SK-N-MC (cell line): ENCODE data around the gene THBS2.

Experiments
- DNase-seq: peaks from one replicate; pipeline ENCODE4 v3.0.0-alpha.2; 2011; ENCODE audit warnings: low read depth, low spot score
- H3K27ac ChIP-seq: fragments of 200-600 bp; sonication (generic); 2 replicates; pipeline ENCODE4 v1.5.1; 2016; ENCODE audit warnings: mixed run types
- H3K36me3 ChIP-seq: fragments of 200-600 bp; sonication (generic); 2 replicates; pipeline ENCODE4 v1.6.1; 2017; ENCODE audit warnings: antibody characterized with exemption, low read length, mixed read lengths; ENCODE audit not compliant: insufficient read depth
- H3K4me3 ChIP-seq: fragments of 200-600 bp; sonication (generic); 2 replicates; pipeline ENCODE4 v1.5.1; 2016
- H3K9ac ChIP-seq: fragments of 200-600 bp; sonication (generic); 2 replicates; pipeline ENCODE4 v1.8.0; 2017; ENCODE audit warnings: mixed run types, mixed read lengths; ENCODE audit not compliant: insufficient read length
- H3K9me3 ChIP-seq: fragments of 200-600 bp; sonication (generic); 2 replicates; pipeline ENCODE4 v1.6.1; 2017; ENCODE audit warnings: low read depth, mild to moderate bottlenecking, antibody characterized with exemption, low read length, moderate library complexity, mixed read lengths
- EZH2 ChIP-seq: fragments of 200-600 bp; sonication (generic); IDR thresholded peaks from one replicate; pipeline ENCODE4 v1.6.1; 2017; ENCODE audit warnings: antibody characterized with exemption
- FOXP2 ChIP-seq: optimal IDR thresholded peaks from 2 replicates; pipeline ENCODE3; 2011; ENCODE audit warnings: mild to moderate bottlenecking, moderate library complexity; ENCODE audit not compliant: insufficient read depth; ENCODE audit errors: extremely low read length, control extremely low read depth
- POLR2AphosphoS5 ChIP-seq: IDR thresholded peaks from 2 replicates; pipeline ENCODE4 v1.6.1; 2012; ENCODE audit warnings: mild to moderate bottlenecking, low read depth, low read length, borderline replicate concordance

The THBS2 gene

GRCh38 chr6:169240591-169241390, 12.9 kb downstream of the THBS2 start:
- DNase-seq = no peak
- Histone ChIP-seq H3K4me3 (no peak overlapping the region), H3K36me3 (no peaks in the 10 kb centered on the region), H3K9ac (no peak overlapping the region), H3K27ac (no peak overlapping the region), H3K9me3 (no peaks in the 10 kb centered on the region)
- no peak for TF ChIP-seq FOXP2
- TF ChIP-seq POLR2AphosphoS5 = no peak
- no peak for TF ChIP-seq EZH2

GRCh38 chr6:169240125-169240524, 13.5 kb downstream of the THBS2 start:
- no peaks in the 10 kb centered on the region for H3K36me3 ChIP-seq
- no peak overlapping the region for H3K4me3 ChIP-seq
- no peak overlapping the region for H3K9ac ChIP-seq
- DNase-seq = no peak
- no peak overlapping the region for H3K27ac ChIP-seq
- TF ChIP-seq FOXP2 (no peak), POLR2AphosphoS5 (no peak), EZH2 (no peak)
- no peaks in the 10 kb centered on the region for H3K9me3 ChIP-seq

GRCh38 chr6:169239181-169239580, 14.5 kb downstream of the THBS2 start:
- H3K27ac ChIP-seq = no peak overlapping the region
- H3K9me3 ChIP-seq = no peaks in the 10 kb centered on the region
- H3K9ac ChIP-seq = no peak overlapping the region
- TF ChIP-seq POLR2AphosphoS5 (no peak), FOXP2 (no peak), EZH2 (no peak)
- no peak for DNase-seq
- no peak overlapping the region for H3K4me3 ChIP-seq
- H3K36me3 ChIP-seq = no peaks in the 10 kb centered on the region

- no peak overlapping the region for H3K4me3 ChIP-seq
- H3K27ac ChIP-seq = no peak overlapping the region
- TF ChIP-seq EZH2 = no peak
- TF ChIP-seq FOXP2 = no peak
- no peak for TF ChIP-seq POLR2AphosphoS5
- no peak for DNase-seq
- no peaks in the 10 kb centered on the region for H3K9me3 ChIP-seq
- no peak overlapping the region for H3K9ac ChIP-seq
- no peaks in the 10 kb centered on the region for H3K36me3 ChIP-seq
Observed at GRCh38 chr6:169238766-169239165, 14.9 kb downstream of the THBS2 start.

GRCh38 chr6:169237496-169238134, 16.0 kb downstream of the THBS2 start:
- no peaks in the 10 kb centered on the region for H3K9me3 ChIP-seq
- H3K36me3 ChIP-seq = no peaks in the 10 kb centered on the region
- H3K27ac ChIP-seq = no peak overlapping the region
- H3K4me3 ChIP-seq = no peak overlapping the region
- no peak overlapping the region for H3K9ac ChIP-seq
- TF ChIP-seq EZH2 (no peak), POLR2AphosphoS5 (no peak), FOXP2 (no peak)
- DNase-seq = no peak

DNA sequence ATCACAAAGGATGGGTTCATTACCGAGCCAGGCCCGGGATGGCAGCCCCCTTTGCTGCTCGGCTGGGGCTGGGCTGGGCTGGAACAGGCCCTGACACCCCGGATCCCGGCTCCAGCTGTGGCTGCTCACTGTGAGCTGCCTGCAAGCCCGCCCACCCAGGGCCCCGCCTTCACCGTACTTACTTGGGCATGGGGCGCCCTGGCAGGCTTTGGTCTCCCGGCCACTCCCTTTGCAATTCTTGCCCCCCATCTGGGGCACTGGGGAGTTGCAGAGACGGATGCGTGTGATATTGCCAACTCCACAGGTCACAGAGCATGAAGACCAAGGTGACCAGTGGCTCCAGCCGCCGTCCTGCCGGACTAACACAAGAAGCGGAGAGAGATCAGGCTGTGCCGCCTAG, 16.7 kb downstream of the THBS2 start:
- Histone ChIP-seq H3K27ac (no peak overlapping the region), H3K9ac (no peak overlapping the region), H3K9me3 (no peaks in the 10 kb centered on the region), H3K36me3 (no peaks in the 10 kb centered on the region), H3K4me3 (no peak overlapping the region)
- DNase-seq = no peak
- TF ChIP-seq FOXP2 (no peak), EZH2 (no peak), POLR2AphosphoS5 (no peak)

DNA sequence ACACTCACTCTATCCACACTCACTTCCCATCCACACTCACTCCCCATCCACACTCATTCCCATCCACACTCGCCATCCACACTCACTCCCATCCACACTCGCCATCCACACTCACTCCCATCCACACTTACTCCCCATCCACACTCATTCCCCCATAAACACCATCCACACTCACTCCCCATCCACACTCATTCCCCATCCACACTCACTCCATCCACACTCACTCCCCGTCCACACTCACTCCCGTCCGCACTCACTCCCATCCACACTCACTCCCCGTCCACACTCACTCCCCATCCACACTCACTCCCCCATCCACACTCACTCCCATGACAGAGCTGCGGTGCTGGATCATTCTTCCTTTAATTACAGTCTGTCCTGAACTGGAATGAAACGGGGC, 17.1 kb downstream of the THBS2 start:
- no peak overlapping the region for H3K9ac ChIP-seq

GRCh38 chr6:169235286-169235685, 18.4 kb downstream of the THBS2 start:
- DNase-seq = no peak
- Histone ChIP-seq H3K27ac (no peak overlapping the region), H3K4me3 (no peak overlapping the region), H3K36me3 (no peaks in the 10 kb centered on the region), H3K9ac (no peak overlapping the region), H3K9me3 (no peaks in the 10 kb centered on the region)
- TF ChIP-seq POLR2AphosphoS5 = no peak
- no peak for TF ChIP-seq EZH2
- no peak for TF ChIP-seq FOXP2

More for the DNA sequence above, 17.1 kb downstream of the THBS2 start:
- no peaks in the 10 kb centered on the region for H3K9me3 ChIP-seq
- DNase-seq = no peak
- TF ChIP-seq POLR2AphosphoS5 (no peak), FOXP2 (no peak), EZH2 (no peak)
- H3K27ac ChIP-seq = no peak overlapping the region
- no peaks in the 10 kb centered on the region for H3K36me3 ChIP-seq
- no peak overlapping the region for H3K4me3 ChIP-seq

DNA sequence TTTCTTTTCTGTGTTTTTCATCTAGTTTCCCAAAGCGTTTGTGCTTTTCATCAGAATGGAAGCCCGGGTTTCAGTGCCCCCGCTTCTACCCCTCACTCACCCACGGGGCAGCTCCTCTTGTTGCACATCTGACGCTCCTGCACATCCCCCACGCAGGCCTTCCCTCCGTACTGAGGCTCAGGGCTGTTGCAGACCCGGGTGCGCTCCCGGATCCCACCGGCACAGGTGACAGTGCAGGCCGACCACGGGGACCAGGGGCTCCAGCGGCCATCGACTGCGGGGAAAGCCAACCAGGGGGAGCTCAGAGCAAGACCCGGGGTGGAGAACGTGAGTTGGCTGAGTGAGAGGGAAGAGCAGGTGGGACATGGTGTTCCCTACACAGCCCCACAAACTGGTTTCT, 19.0 kb downstream of the THBS2 start:
- H3K36me3 ChIP-seq = no peaks in the 10 kb centered on the region
- no peaks in the 10 kb centered on the region for H3K9me3 ChIP-seq
- H3K4me3 ChIP-seq = no peak overlapping the region
- TF ChIP-seq POLR2AphosphoS5 (no peak), FOXP2 (no peak)
- H3K27ac ChIP-seq = no peak overlapping the region
- no peak overlapping the region for H3K9ac ChIP-seq
- DNase-seq = no peak
